ENCODE results near the gene CADM1.

CADM1 gene

GRCh38 chr11:115333121-115333520 lies 171.1 kb downstream of the CADM1 start:
- no peaks in the 10 kb centered on the region for H3K36me3 Mint-ChIP-seq (ENCODE audit: low read depth)
- no peaks in the 10 kb centered on the region for H3K9me3 Mint-ChIP-seq

GRCh38 chr11:115330684-115331482 lies 173.3 kb downstream of the CADM1 start:
- H3K36me3 Mint-ChIP-seq (ENCODE audit: low read depth): no peaks in the 10 kb centered on the region
- no peaks in the 10 kb centered on the region for H3K4me1 Mint-ChIP-seq (ENCODE audit: low read depth)

More at GRCh38 chr11:115333121-115333520, 171.1 kb downstream of the CADM1 start:
- Mint-ChIP-seq H3K27me3 (peaks cover 4% of the 10 kb centered on the region), H3K27ac (no peak overlapping the region), H3K4me1 (ENCODE audit: low read depth) (no peaks in the 10 kb centered on the region), H3K4me3 (no peak overlapping the region)

GRCh38 chr11:115326526-115326925 lies 177.7 kb downstream of the CADM1 start:
- Mint-ChIP-seq H3K27me3 (peaks cover 7% of the 10 kb centered on the region), H3K36me3 (ENCODE audit: low read depth) (no peaks in the 10 kb centered on the region), H3K4me1 (ENCODE audit: low read depth) (no peaks in the 10 kb centered on the region)

More at GRCh38 chr11:115330684-115331482, 173.3 kb downstream of the CADM1 start:
- no peaks in the 10 kb centered on the region for H3K27me3 Mint-ChIP-seq
- H3K27ac Mint-ChIP-seq: no peak overlapping the region
- H3K9me3 Mint-ChIP-seq: no peaks in the 10 kb centered on the region
- H3K4me3 Mint-ChIP-seq: no peak overlapping the region

GRCh38 chr11:115325523-115325922 lies 178.7 kb downstream of the CADM1 start:
- H3K9me3 Mint-ChIP-seq: no peaks in the 10 kb centered on the region
- peaks cover 7% of the 10 kb centered on the region for H3K27me3 Mint-ChIP-seq
- no peak overlapping the region for H3K27ac Mint-ChIP-seq
- H3K4me1 Mint-ChIP-seq (ENCODE audit: low read depth): no peaks in the 10 kb centered on the region
- no peak overlapping the region for H3K4me3 Mint-ChIP-seq
- H3K36me3 Mint-ChIP-seq (ENCODE audit: low read depth): no peaks in the 10 kb centered on the region

More at GRCh38 chr11:115326526-115326925, 177.7 kb downstream of the CADM1 start:
- Mint-ChIP-seq H3K9me3 (no peaks in the 10 kb centered on the region), H3K27ac (no peak overlapping the region), H3K4me3 (no peak overlapping the region)

GRCh38 chr11:115324581-115325432 lies 179.4 kb downstream of the CADM1 start:
- no peak overlapping the region for H3K27ac Mint-ChIP-seq
- no peaks in the 10 kb centered on the region for H3K9me3 Mint-ChIP-seq
- no peak overlapping the region for H3K4me3 Mint-ChIP-seq
- no peaks in the 10 kb centered on the region for H3K36me3 Mint-ChIP-seq (ENCODE audit: low read depth)
- peaks cover 7% of the 10 kb centered on the region for H3K27me3 Mint-ChIP-seq
- no peaks in the 10 kb centered on the region for H3K4me1 Mint-ChIP-seq (ENCODE audit: low read depth)

- H3K9me3 Mint-ChIP-seq: no peaks in the 10 kb centered on the region
- H3K4me3 Mint-ChIP-seq: no peak overlapping the region
- peaks cover 7% of the 10 kb centered on the region for H3K27me3 Mint-ChIP-seq
- H3K4me1 Mint-ChIP-seq (ENCODE audit: low read depth): no peaks in the 10 kb centered on the region
- no peaks in the 10 kb centered on the region for H3K36me3 Mint-ChIP-seq (ENCODE audit: low read depth)
- H3K27ac Mint-ChIP-seq: no peak overlapping the region
Observed at GRCh38 chr11:115322553-115323203, 181.5 kb downstream of the CADM1 start.

GRCh38 chr11:115321605-115322289 lies 182.5 kb downstream of the CADM1 start:
- Mint-ChIP-seq H3K9me3 (no peaks in the 10 kb centered on the region), H3K4me3 (no peak overlapping the region), H3K4me1 (ENCODE audit: low read depth) (no peaks in the 10 kb centered on the region), H3K36me3 (ENCODE audit: low read depth) (no peaks in the 10 kb centered on the region), H3K27ac (no peak overlapping the region), H3K27me3 (peaks cover 7% of the 10 kb centered on the region)

GRCh38 chr11:115317277-115318185 lies 186.7 kb downstream of the CADM1 start:
- no peaks in the 10 kb centered on the region for H3K4me1 Mint-ChIP-seq (ENCODE audit: low read depth)
- H3K4me3 Mint-ChIP-seq: no peak overlapping the region
- peaks cover 4% of the 10 kb centered on the region for H3K27me3 Mint-ChIP-seq
- no peaks in the 10 kb centered on the region for H3K9me3 Mint-ChIP-seq
- no peaks in the 10 kb centered on the region for H3K36me3 Mint-ChIP-seq (ENCODE audit: low read depth)
- no peak overlapping the region for H3K27ac Mint-ChIP-seq

GRCh38 chr11:115316696-115317095 lies 187.5 kb downstream of the CADM1 start:
- Mint-ChIP-seq H3K27ac (no peak overlapping the region), H3K27me3 (peaks cover 6% of the 10 kb centered on the region), H3K4me1 (ENCODE audit: low read depth) (no peaks in the 10 kb centered on the region), H3K4me3 (no peak overlapping the region), H3K9me3 (no peaks in the 10 kb centered on the region), H3K36me3 (ENCODE audit: low read depth) (no peaks in the 10 kb centered on the region)

GRCh38 chr11:115314330-115314920 lies 189.8 kb downstream of the CADM1 start:
- no peak overlapping the region for H3K4me3 Mint-ChIP-seq
- no peaks in the 10 kb centered on the region for H3K36me3 Mint-ChIP-seq (ENCODE audit: low read depth)
- no peaks in the 10 kb centered on the region for H3K4me1 Mint-ChIP-seq (ENCODE audit: low read depth)
- peaks cover 8% of the 10 kb centered on the region for H3K27me3 Mint-ChIP-seq
- no peak overlapping the region for H3K27ac Mint-ChIP-seq
- H3K9me3 Mint-ChIP-seq: no peaks in the 10 kb centered on the region

GRCh38 chr11:115313224-115313838 lies 190.9 kb downstream of the CADM1 start:
- no peaks in the 10 kb centered on the region for H3K9me3 Mint-ChIP-seq
- no peaks in the 10 kb centered on the region for H3K4me1 Mint-ChIP-seq (ENCODE audit: low read depth)
- H3K27ac Mint-ChIP-seq: no peak overlapping the region
- H3K4me3 Mint-ChIP-seq: no peak overlapping the region
- no peaks in the 10 kb centered on the region for H3K36me3 Mint-ChIP-seq (ENCODE audit: low read depth)
- H3K27me3 Mint-ChIP-seq: peaks cover 8% of the 10 kb centered on the region

GRCh38 chr11:115311949-115312348 lies 192.3 kb downstream of the CADM1 start:
- H3K27ac Mint-ChIP-seq: no peak overlapping the region
- H3K4me3 Mint-ChIP-seq: no peak overlapping the region
- no peaks in the 10 kb centered on the region for H3K9me3 Mint-ChIP-seq
- peaks cover 8% of the 10 kb centered on the region for H3K27me3 Mint-ChIP-seq
- no peaks in the 10 kb centered on the region for H3K36me3 Mint-ChIP-seq (ENCODE audit: low read depth)
- no peaks in the 10 kb centered on the region for H3K4me1 Mint-ChIP-seq (ENCODE audit: low read depth)

- Mint-ChIP-seq H3K27ac (no peak overlapping the region), H3K4me3 (no peak overlapping the region), H3K27me3 (peaks cover 5% of the 10 kb centered on the region), H3K9me3 (no peaks in the 10 kb centered on the region), H3K36me3 (ENCODE audit: low read depth) (no peaks in the 10 kb centered on the region), H3K4me1 (ENCODE audit: low read depth) (no peaks in the 10 kb centered on the region)
Observed at GRCh38 chr11:115306689-115307088, 197.5 kb downstream of the CADM1 start.
